Natural killer cell (primary cell): ENCODE results near the gene PRKCQ. TPM values are rescaled to one million over a fixed set of nuclear protein-coding genes. Genes with fewer than 3 reads are reported as not detected.

Experiments
- ATAC-seq, 3 donors: fragments of 150-1000 bp in 2 of 3; fragments of 200-7000 bp in 1 of 3; cut with Tn5 transposase; 1 replicate in 1 of 3; 2 replicates in 2 of 3; pipeline ENCODE4 v1.10.0; 2021; ENCODE audit warnings: mild to moderate bottlenecking in 2 of 3, moderate library complexity in 2 of 3
- DNase-seq, 2 donors: peaks; one replicate each; pipeline versions ENCODE4 v3.0.0 to v3.0.0-alpha.2; 2013 to 2021; ENCODE audit warnings: mixed read lengths in 1 of 2
- H3K27ac ChIP-seq: one replicate; pipeline ENCODE4 v1.5.1; 2013; ENCODE audit warnings: mild to moderate bottlenecking, low read length
- H3K27me3 ChIP-seq: one replicate; pipeline ENCODE4 v1.6.1; 2013; ENCODE audit warnings: low read length; ENCODE audit not compliant: control insufficient read depth, insufficient read depth
- H3K36me3 ChIP-seq: one replicate; pipeline ENCODE4 v1.6.1; 2013; ENCODE audit warnings: low read length; ENCODE audit not compliant: control insufficient read depth, insufficient read depth
- H3K4me1 ChIP-seq: one replicate; pipeline ENCODE4 v1.6.1; 2013; ENCODE audit warnings: low read length; ENCODE audit not compliant: control insufficient read depth, insufficient read depth
- H3K4me3 ChIP-seq: one replicate; pipeline ENCODE4 v1.5.1; 2013; ENCODE audit warnings: low read length
- H3K9me3 ChIP-seq: one replicate; pipeline ENCODE4 v1.6.1; 2013; ENCODE audit warnings: low read length; ENCODE audit not compliant: control insufficient read depth, insufficient read depth
- H3K27ac Mint-ChIP-seq, 2 donors: one replicate each; pipeline ENCODE4 v1.8.0; 2022; ENCODE audit warnings: mild to moderate bottlenecking in 2 of 2, mixed read lengths in 2 of 2, moderate library complexity in 1 of 2
- H3K27me3 Mint-ChIP-seq, 2 donors: one replicate each; pipeline ENCODE4 v1.8.0; 2022; ENCODE audit warnings: low read depth in 2 of 2, mixed read lengths in 2 of 2
- H3K36me3 Mint-ChIP-seq: one replicate; pipeline ENCODE4 v1.8.0; 2022; ENCODE audit warnings: mixed read lengths
- H3K4me1 Mint-ChIP-seq, 2 donors: one replicate each; pipeline ENCODE4 v1.8.0; 2022; ENCODE audit warnings: mixed read lengths in 2 of 2
- H3K4me3 Mint-ChIP-seq: one replicate; pipeline ENCODE4 v1.8.0; 2022; ENCODE audit warnings: mild to moderate bottlenecking, moderate library complexity, mixed read lengths
- H3K9me3 Mint-ChIP-seq, 2 donors: one replicate each; pipeline ENCODE4 v1.8.0; 2022; ENCODE audit warnings: mixed read lengths in 2 of 2
- WGBS: methylation state at CpG from one replicate; pipeline ENCODE4 v1.1.7; 2013; ENCODE audit warnings: missing lambda C conversion rate; ENCODE audit not compliant: insufficient coverage; 5-methylcytosine and 5-hydroxymethylcytosine counted together
- intact Hi-C: fragments of 100-400 bp; cut with micrococcal nuclease; formaldehyde crosslinking; loops from one replicate; pipeline ENCODE4 v1.14.2; 2022
- total RNA-seq, 4 donors: library from RNA; stranded (reverse); fragments of 120-200 nt in 1 of 4; gene quantifications; one replicate each; pipeline versions ENCODE4 v1.2.3 to v1.2.4, GENCODE V29; 2013 to 2022
- TF ChIP-seq, protein P1 (sequence below): fragments of 200-600 bp; IDR thresholded peaks from one replicate; pipeline ENCODE4 v1.8.0; 2022; ENCODE audit warnings: antibody characterized with exemption

The PRKCQ gene
- total RNA-seq, 3 donors from 2014 or later (not counting 1 experiment from before 2014, with no cell fraction given), result 46.5 to 69.5 (median 61.3) TPM

GRCh38 chr10:6516281-6516928 is 63.7 kb downstream of the PRKCQ start:
- Mint-ChIP-seq H3K9me3 (no peaks in the 10 kb centered on the region), H3K4me1 (peaks cover 83 to 89% of the 10 kb centered on the region in 2 donors), H3K27me3 (no peaks in the 10 kb centered on the region), H3K27ac (peak overlapping the region; percentile 82 to 91), H3K36me3 (peaks cover 11% of the 10 kb centered on the region), H3K4me3 (no peak overlapping the region)
- Histone ChIP-seq H3K9me3 (no peaks in the 10 kb centered on the region), H3K4me1 (peaks cover 29% of the 10 kb centered on the region), H3K4me3 (no peak overlapping the region), H3K27me3 (no peaks in the 10 kb centered on the region), H3K27ac (no peak overlapping the region), H3K36me3 (peaks cover 22% of the 10 kb centered on the region)
- TF ChIP-seq, protein P1, sequence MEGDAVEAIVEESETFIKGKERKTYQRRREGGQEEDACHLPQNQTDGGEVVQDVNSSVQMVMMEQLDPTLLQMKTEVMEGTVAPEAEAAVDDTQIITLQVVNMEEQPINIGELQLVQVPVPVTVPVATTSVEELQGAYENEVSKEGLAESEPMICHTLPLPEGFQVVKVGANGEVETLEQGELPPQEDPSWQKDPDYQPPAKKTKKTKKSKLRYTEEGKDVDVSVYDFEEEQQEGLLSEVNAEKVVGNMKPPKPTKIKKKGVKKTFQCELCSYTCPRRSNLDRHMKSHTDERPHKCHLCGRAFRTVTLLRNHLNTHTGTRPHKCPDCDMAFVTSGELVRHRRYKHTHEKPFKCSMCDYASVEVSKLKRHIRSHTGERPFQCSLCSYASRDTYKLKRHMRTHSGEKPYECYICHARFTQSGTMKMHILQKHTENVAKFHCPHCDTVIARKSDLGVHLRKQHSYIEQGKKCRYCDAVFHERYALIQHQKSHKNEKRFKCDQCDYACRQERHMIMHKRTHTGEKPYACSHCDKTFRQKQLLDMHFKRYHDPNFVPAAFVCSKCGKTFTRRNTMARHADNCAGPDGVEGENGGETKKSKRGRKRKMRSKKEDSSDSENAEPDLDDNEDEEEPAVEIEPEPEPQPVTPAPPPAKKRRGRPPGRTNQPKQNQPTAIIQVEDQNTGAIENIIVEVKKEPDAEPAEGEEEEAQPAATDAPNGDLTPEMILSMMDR, result no peak
- DNase-seq, result peak in 1 of 2 donors; percentile 38
- no peak for ATAC-seq
- 89% methylated on average over 7 of the region's 7 CpGs for WGBS
- intact Hi-C loops, result no loop called here

DNA sequence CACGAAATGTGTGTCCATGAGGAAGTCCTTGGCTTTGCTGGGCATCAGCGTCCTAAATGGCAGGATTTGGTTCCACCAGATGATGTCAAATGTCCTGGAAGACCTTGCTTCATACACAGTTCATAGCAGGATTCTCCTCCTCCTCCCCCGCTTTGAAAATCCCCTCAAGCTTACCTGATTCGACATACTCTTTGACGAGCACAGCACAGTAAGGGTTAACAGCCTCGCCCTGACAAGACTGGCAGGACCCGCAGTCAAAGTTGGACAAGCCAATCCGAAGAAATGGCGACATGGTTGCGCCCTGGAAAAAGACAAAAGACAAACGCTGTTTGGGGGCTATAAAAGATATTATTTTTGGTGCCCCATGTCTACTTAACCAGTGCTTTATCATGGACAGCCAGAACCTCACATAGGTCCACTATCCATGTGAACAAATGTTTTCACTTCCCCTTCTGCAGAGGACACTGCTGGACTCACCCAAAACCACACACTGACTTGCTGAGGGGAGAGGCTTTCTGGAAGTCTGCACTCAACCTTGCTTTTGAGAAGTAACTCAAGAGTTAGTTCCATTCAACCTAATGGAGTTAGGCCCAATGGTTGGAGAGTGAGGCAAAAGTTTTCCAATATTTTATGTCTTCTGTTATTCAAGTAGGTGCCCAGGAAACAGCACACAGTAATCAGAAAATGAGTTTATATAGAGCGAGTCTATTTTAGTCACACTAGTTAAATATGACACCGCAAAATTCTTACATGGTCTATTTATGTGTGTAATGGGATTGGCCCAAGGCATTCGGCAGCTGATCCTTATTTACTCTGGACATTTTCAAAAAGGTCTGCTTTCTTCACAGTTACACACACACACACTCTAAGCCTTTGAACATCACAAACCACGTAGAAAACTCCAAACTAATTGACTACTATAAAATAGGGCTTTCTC is 65.0 kb downstream of the PRKCQ start:
- Mint-ChIP-seq H3K4me3 (no peak overlapping the region), H3K27me3 (no peaks in the 10 kb centered on the region)
- H3K36me3 ChIP-seq, result peaks cover 33% of the 10 kb centered on the region

GRCh38 chr10:6514180-6514579 is 65.9 kb downstream of the PRKCQ start:
- no peaks in the 10 kb centered on the region for H3K27me3 ChIP-seq
- WGBS, result 86% methylated on average over 4 of the region's 7 CpGs
- Mint-ChIP-seq H3K36me3 (peaks cover 13% of the 10 kb centered on the region), H3K27ac (peak overlapping the region; percentile 82 to 91), H3K4me1 (peaks cover 61 to 72% of the 10 kb centered on the region in 2 donors), H3K4me3 (no peak overlapping the region), H3K9me3 (no peaks in the 10 kb centered on the region), H3K27me3 (no peaks in the 10 kb centered on the region)
- no peaks in the 10 kb centered on the region for H3K9me3 ChIP-seq
- ATAC-seq (no peak), DNase-seq (no peak)
- peaks cover 40% of the 10 kb centered on the region for H3K36me3 ChIP-seq
- intact Hi-C loops, result no loop called here
- H3K4me1 ChIP-seq, result peaks cover 24% of the 10 kb centered on the region
- TF ChIP-seq, protein P1, result no peak
- H3K27ac ChIP-seq, result no peak overlapping the region
- H3K4me3 ChIP-seq, result no peak overlapping the region

More for the DNA sequence above, 65.0 kb downstream of the PRKCQ start:
- Histone ChIP-seq H3K27me3 (no peaks in the 10 kb centered on the region), H3K4me3 (no peak overlapping the region), H3K4me1 (peaks cover 24% of the 10 kb centered on the region), H3K27ac (no peak overlapping the region), H3K9me3 (no peaks in the 10 kb centered on the region)
- WGBS, result 78% methylated on average over 14 of the region's 15 CpGs
- intact Hi-C loops, result no loop called here
- H3K36me3 Mint-ChIP-seq, result peaks cover 13% of the 10 kb centered on the region
- DNase-seq, result no peak
- H3K27ac Mint-ChIP-seq, result peak overlapping the region; percentile 82 to 91
- no peak for ATAC-seq
- H3K9me3 Mint-ChIP-seq, result no peaks in the 10 kb centered on the region
- TF ChIP-seq, protein P1, result no peak
- peaks cover 70 to 82% of the 10 kb centered on the region in 2 donors for H3K4me1 Mint-ChIP-seq
